IMR-90 (cell line): Measurements from ENCODE around the gene GFOD2. TPM values are rescaled to one million over a fixed set of nuclear protein-coding genes. Genes with fewer than 3 reads are reported as not detected.

ENCODE experiments used
- ATAC-seq: fragments of 200-7000 bp; cut with Tn5 transposase; 2 replicates; pipeline ENCODE4 v1.9.1; 2020; ENCODE audit warnings: low read depth, mild to moderate bottlenecking, moderate library complexity
- BruUV-seq: library from RNA; stranded (reverse); fragments of 400-500 nt; replicated peaks from 2 replicates; lab custom pipeline; 2021; lab: Mats Ljungman, UMichigan
- CTCF ChIA-PET: fragments of 300-600 bp; formaldehyde crosslinking; extraction: SDS; loops from one replicate; lab custom pipeline; 2021; ENCODE audit warnings: antibody characterized with exemption; lab: Yijun Ruan, JAX
- POLR2A ChIA-PET: fragments of 300-600 bp; sonication (Branson Sonifier 250); formaldehyde crosslinking; loops from one replicate; lab custom pipeline; 2022; ENCODE audit warnings: antibody characterized with exemption; ENCODE audit not compliant: unreplicated experiment; lab: Charles Lee
- DNase-seq: peaks from one replicate; pipeline ENCODE4 v3.0.0; 2013
- H2AFZ ChIP-seq: replicated peaks from 2 replicates; pipeline ENCODE3; 2013; ENCODE audit warnings: low read length, mild to moderate bottlenecking; ENCODE audit not compliant: poor library complexity
- H2AK5ac ChIP-seq: 2 replicates; pipeline ENCODE4 v1.6.1; 2013; ENCODE audit warnings: low read depth, low read length, inconsistent platforms
- H2AK9ac ChIP-seq: replicated peaks from 2 replicates; pipeline ENCODE3; 2013; ENCODE audit warnings: mild to moderate bottlenecking, low read depth, low read length, moderate library complexity; ENCODE audit not compliant: poor library complexity
- H2BK120ac ChIP-seq: 2 replicates; pipeline ENCODE4 v1.6.1; 2013; ENCODE audit warnings: low read depth, low read length, inconsistent platforms
- H2BK15ac ChIP-seq: 3 replicates; pipeline ENCODE4 v1.6.1; 2013; ENCODE audit warnings: low read depth, low read length, inconsistent platforms
- H2BK20ac ChIP-seq: 2 replicates; pipeline ENCODE4 v1.6.1; 2013; ENCODE audit warnings: low read depth, mild to moderate bottlenecking, inconsistent platforms, low read length, moderate library complexity
- H2BK5ac ChIP-seq: 2 replicates; pipeline ENCODE4 v1.6.1; 2013; ENCODE audit warnings: mild to moderate bottlenecking, low read depth, low read length, inconsistent platforms; ENCODE audit not compliant: poor library complexity, severe bottlenecking
- H3K14ac ChIP-seq: replicated peaks from 2 replicates; pipeline ENCODE4 v1.6.1; 2013; ENCODE audit warnings: low read depth, low read length, inconsistent platforms
- H3K18ac ChIP-seq: 2 replicates; pipeline ENCODE4 v1.6.1; 2013; ENCODE audit warnings: low read depth, low read length, control low read depth
- H3K23ac ChIP-seq: 2 replicates; pipeline ENCODE4 v1.6.1; 2013; ENCODE audit warnings: low read depth, low read length, inconsistent platforms
- H3K27ac ChIP-seq: 2 replicates; pipeline ENCODE4 v1.5.1; 2013; ENCODE audit warnings: mild to moderate bottlenecking, control low read depth, low read length; ENCODE audit not compliant: insufficient read depth
- H3K27me3 ChIP-seq: 2 replicates; pipeline ENCODE4 v1.6.1; 2013; ENCODE audit warnings: low read length; ENCODE audit not compliant: control insufficient read depth, insufficient read depth
- H3K36me3 ChIP-seq: 2 replicates; pipeline ENCODE4 v1.6.1; 2013; ENCODE audit warnings: low read length, mixed read lengths; ENCODE audit not compliant: control insufficient read depth, insufficient read depth
- H3K4ac ChIP-seq: 2 replicates; pipeline ENCODE4 v1.6.1; 2013; ENCODE audit warnings: low read depth, low read length, inconsistent platforms
- H3K4me1 ChIP-seq: 2 replicates; pipeline ENCODE4 v1.6.1; 2013; ENCODE audit warnings: low read length, mixed read lengths; ENCODE audit not compliant: control insufficient read depth, insufficient read depth
- H3K4me2 ChIP-seq: 2 replicates; pipeline ENCODE4 v1.6.1; 2013; ENCODE audit warnings: low read depth, mild to moderate bottlenecking, control low read depth, low read length, moderate library complexity
- H3K4me3 ChIP-seq: 2 replicates; pipeline ENCODE4 v1.5.1; 2013; ENCODE audit warnings: low read depth, mild to moderate bottlenecking, control low read depth, low read length, moderate library complexity; ENCODE audit not compliant: insufficient read depth
- H3K56ac ChIP-seq: 2 replicates; pipeline ENCODE4 v1.6.1; 2013; ENCODE audit warnings: low read length, inconsistent platforms; ENCODE audit not compliant: insufficient read depth; ENCODE audit errors: extremely low read depth
- H3K79me1 ChIP-seq, 2 experiments: 2 replicates each; pipeline ENCODE4 v1.6.1; 2013; ENCODE audit warnings: low read length in 2 of 2, inconsistent platforms in 1 of 2, low read depth in 1 of 2
- H3K9ac ChIP-seq: 2 replicates; pipeline ENCODE4 v1.6.1; 2013; ENCODE audit warnings: low read depth, low read length, control low read depth
- H3K9me1 ChIP-seq: 2 replicates; pipeline ENCODE4 v1.6.1; 2013; ENCODE audit warnings: low read length, inconsistent platforms; ENCODE audit not compliant: insufficient read depth
- H3K9me3 ChIP-seq: 2 replicates; pipeline ENCODE4 v1.6.1; 2013; ENCODE audit warnings: low read length; ENCODE audit not compliant: control insufficient read depth, insufficient read depth
- H4K20me1 ChIP-seq: 2 replicates; pipeline ENCODE4 v1.6.1; 2013; ENCODE audit warnings: low read length, inconsistent platforms; ENCODE audit not compliant: insufficient read depth
- H4K5ac ChIP-seq: 2 replicates; pipeline ENCODE4 v1.6.1; 2013; ENCODE audit warnings: mild to moderate bottlenecking, low read depth, low read length, control low read depth
- H4K8ac ChIP-seq, 2 experiments: 2 replicates each; pipeline ENCODE4 v1.6.1; 2013; ENCODE audit warnings: low read depth in 2 of 2, low read length in 2 of 2, control low read depth in 1 of 2, inconsistent platforms in 1 of 2
- H4K91ac ChIP-seq: 2 replicates; pipeline ENCODE4 v1.6.1; 2013; ENCODE audit warnings: low read depth, low read length, inconsistent platforms; ENCODE audit not compliant: insufficient read depth
- BHLHE40 ChIP-seq: fragments of 150-350 bp; IDR thresholded peaks from 2 replicates; pipeline ENCODE4 v1.6.1; 2016; ENCODE audit warnings: mild to moderate bottlenecking, low read depth, low read length
- POLR2A ChIP-seq: IDR thresholded peaks from 2 replicates; pipeline ENCODE4 v1.6.1; 2012; ENCODE audit warnings: mild to moderate bottlenecking, low read depth, low read length
- WGBS, 2 experiments: methylation state at CpG; one replicate each; pipeline versions ENCODE4 v1.1.5 to v1.1.7; 2013; ENCODE audit warnings: missing lambda C conversion rate in 2 of 2; ENCODE audit not compliant: insufficient read length in 1 of 2; ENCODE audit errors: extremely low coverage in 2 of 2; 5-methylcytosine and 5-hydroxymethylcytosine counted together
- dilution Hi-C: fragments of 300-500 bp; cut with HindIII; formaldehyde crosslinking; loops from one replicate; pipeline ENCODE4 v1.14.3; 2018; ENCODE audit warnings: low sequenced_read_pairs; ENCODE audit not compliant: unreplicated experiment
- in situ Hi-C: fragments of 300-500 bp; cut with MboI; formaldehyde crosslinking; loops from 3 replicates; pipeline ENCODE4 v1.14.3; 2019; ENCODE audit warnings: low sequenced_read_pairs, inconsistent platforms, mixed read lengths
- intact Hi-C: fragments of 100-400 bp; cut with micrococcal nuclease; formaldehyde crosslinking; loops from 2 replicates; pipeline ENCODE4 v1.10.0; 2022
- polyA plus RNA-seq, 3 experiments: library from polyadenylated mRNA; depleted of rRNA; stranded (reverse); fragments of >200 nt; gene quantifications; 2 replicates each; pipeline ENCODE4 v1.2.3, GENCODE V29; 2012; ENCODE audit warnings: low replicate concordance in 1 of 3
- total RNA-seq: library from RNA; depleted of rRNA; stranded (reverse); fragments of >200 nt; gene quantifications from 2 replicates; pipeline ENCODE4 v1.2.3, GENCODE V29; 2012

GFOD2 gene
- total and polyA plus RNA-seq, 2 of the 4 experiments (the other 2 are of a cell fraction), result 12.3 to 18.1 TPM

GRCh38 chr16:67750466-67750865 lies 31.4 kb upstream of the GFOD2 start:
- Histone ChIP-seq H3K4me2 (no peak overlapping the region), H3K79me1 (peaks cover 5 to 22% of the 10 kb centered on the region in 2 experiments), H2AK9ac (no peak overlapping the region), H3K27ac (no peak overlapping the region), H3K27me3 (no peaks in the 10 kb centered on the region), H2BK20ac (no peak overlapping the region), H4K8ac (no peak overlapping the region), H3K14ac (no peak overlapping the region), H3K4ac (no peak overlapping the region), H2AFZ (no peak overlapping the region), H2BK15ac (no peak overlapping the region), H3K18ac (no peak overlapping the region), H3K56ac (no peak overlapping the region), H3K4me1 (no peaks in the 10 kb centered on the region), H3K4me3 (no peak overlapping the region), H4K20me1 (0 out of 2 replicates have a peak, but pooled peaks cover 12% of the 10 kb centered on the region), H3K9ac (no peak overlapping the region), H2AK5ac (no peak overlapping the region), H3K23ac (no peak overlapping the region), H2BK5ac (no peak overlapping the region), H3K9me1 (peaks cover 21% of the 10 kb centered on the region), H3K9me3 (no peaks in the 10 kb centered on the region), H4K91ac (no peak overlapping the region), H2BK120ac (no peak overlapping the region), H4K5ac (no peak overlapping the region), H3K36me3 (no peaks in the 10 kb centered on the region; the same call in 1 of the 2 replicates)
- BruUV-seq, result no TSS peak
- no peak for DNase-seq
- TF ChIP-seq POLR2A, result no peak
- no peak for TF ChIP-seq BHLHE40
- in situ Hi-C loops (no loop called here), dilution Hi-C loops (no loop called here), intact Hi-C loops (no loop called here)
- no CpG with 5 or more reads among the region's 6 CpGs for whole genome bisulfite sequencing, 2 experiments
- ChIA-PET CTCF (no interaction called here), POLR2A (no interaction called here)
- no peak for ATAC-seq
